HG03025 (cell line): ENCODE measurements around the gene CAMTA2.
"Not testable (repeated sequence)": the region's sequence is repeated elsewhere in the genome, so short reads cannot be mapped to it uniquely, and the experiment has no call there.

Experiments
- ATAC-seq: cut with Tn5 transposase; IDR thresholded peaks from one replicate; pipeline ENCODE4 v1.9.1; 2021; ENCODE audit warnings: mild to moderate bottlenecking, moderate library complexity; ENCODE audit not compliant: unreplicated experiment, low FRiP score

The CAMTA2 gene

DNA sequence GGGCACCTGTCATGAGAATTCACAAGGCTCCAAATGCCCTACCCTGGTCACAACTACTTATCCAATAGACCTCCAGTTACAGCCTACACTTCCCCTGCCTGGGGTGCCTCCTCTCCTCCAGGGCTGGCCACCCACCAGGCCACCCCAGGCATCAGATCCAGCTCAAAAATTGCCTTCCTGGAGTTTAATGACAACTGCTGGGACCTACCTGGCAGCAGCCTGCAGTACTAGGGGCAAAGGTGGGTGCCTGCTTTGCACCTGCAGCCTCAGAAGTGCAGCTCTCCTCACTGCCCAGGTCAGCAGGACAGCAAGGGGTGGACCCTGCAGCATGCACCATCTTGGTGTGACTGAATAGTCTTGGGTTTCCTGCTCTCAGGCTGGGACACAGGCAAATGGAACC is 51.8 kb downstream of the CAMTA2 start:
- no peak for ATAC-seq

DNA sequence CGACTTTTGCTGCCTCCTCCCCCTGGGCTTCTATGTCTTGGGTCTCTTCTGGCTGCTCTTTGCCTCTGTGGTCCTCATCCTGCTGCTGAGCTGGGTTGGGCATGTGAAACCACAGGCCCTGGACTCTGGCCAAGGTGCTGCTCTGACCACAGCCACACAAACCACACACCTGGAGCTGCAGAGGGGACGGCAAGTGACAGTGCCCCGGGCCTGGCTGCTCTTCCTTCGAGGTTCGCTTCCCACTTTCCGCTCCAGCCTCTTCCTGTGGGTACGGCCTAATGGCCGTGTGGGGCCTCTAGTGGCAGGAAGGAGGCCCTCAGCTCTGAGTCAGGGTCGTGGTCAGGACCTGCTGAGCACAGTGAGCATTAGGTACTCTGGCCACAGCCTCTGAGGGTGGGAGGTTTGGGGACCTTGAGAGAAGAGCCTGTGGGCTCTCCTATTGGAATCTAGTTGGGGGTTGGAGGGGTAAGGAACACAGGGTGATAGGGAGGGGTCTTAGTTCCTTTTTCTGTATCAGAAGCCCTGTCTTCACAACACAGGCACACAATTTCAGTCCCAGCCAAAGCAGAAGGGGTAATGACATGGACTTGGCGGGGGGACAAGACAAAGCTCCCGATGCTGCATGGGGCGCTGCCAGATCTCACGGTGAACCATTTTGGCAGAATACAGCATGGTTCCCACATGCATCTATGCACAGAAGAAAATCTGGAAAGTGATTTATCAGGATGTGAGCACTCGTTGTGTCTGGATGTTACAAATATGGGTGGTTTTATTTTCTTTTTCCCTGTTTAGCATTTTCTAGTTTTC is 53.1 kb downstream of the CAMTA2 start:
- no peak for ATAC-seq

DNA sequence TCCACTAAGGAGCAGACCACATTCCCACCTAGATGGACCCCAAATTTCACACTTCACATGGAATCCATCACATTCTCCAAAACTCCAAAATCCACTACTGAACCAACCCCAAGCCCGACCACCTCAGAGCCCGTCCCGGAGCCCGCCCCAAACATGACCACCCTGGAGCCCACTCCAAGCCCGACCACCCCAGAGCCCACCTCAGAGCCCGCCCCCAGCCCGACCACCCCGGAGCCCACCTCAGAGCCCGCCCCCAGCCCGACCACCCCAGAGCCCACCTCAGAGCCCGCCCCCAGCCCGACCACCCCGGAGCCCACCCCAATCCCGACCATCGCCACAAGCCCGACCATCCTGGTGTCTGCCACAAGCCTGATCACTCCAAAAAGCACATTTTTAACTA is 53.8 kb downstream of the CAMTA2 start:
- ATAC-seq: no peak

DNA sequence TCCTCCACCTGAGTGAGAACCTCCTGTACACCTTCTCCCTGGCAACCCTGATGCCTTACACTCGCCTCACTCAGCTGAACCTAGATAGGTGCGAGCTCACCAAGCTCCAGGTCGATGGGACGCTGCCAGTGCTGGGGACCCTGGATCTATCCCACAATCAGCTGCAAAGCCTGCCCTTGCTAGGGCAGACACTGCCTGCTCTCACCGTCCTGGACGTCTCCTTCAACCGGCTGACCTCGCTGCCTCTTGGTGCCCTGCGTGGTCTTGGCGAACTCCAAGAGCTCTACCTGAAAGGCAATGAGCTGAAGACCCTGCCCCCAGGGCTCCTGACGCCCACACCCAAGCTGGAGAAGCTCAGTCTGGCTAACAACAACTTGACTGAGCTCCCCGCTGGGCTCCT is 54.7 kb downstream of the CAMTA2 start:
- ATAC-seq: no peak

DNA sequence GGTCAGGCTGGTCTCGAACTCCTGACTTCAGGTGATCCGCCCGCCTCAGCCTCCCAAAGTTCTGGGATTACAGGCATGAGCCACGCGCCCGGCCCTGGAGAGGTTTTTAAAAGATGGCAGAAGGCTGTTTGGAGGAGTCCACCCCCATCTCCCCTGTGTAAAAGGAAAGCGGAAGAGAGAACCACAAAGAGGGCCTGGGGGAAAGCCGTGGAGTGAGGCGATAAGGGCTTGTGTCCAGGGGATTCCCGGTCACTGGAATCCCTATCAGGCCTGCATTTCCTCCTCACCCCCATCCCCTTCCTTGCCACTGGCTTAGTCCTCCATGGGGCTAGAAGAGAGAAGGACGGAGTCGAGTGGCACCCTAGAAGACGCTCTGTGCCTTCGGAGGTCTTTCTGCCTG is 55.5 kb downstream of the CAMTA2 start, which contains the start of gene GP1BA:
Gene GP1BA, plus strand, starts transcription at position 315 of the 400 bp plus-strand sequence. CDS start 328 bp downstream, outside the sequence.
- no peak for ATAC-seq

DNA sequence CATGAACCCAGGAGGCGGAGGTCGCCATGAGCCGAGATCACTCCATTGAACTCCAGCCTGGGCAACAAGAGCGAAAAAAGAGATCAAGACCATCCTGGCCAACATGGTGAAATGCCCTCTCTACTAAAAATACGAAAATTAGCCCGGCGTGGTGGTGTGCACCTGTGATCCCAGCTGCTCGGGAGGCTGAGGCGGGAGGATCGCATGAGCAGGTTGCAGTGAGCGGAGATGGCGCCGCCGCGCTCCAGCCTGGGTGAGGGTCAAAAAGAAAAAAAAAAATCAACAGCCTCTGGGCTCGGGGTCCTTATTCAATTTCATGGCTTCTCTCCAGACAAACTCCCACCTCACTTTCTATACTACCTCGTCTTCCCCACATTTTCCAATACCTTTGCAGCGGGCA is 58.6 kb downstream of the CAMTA2 start:
- ATAC-seq: no peak

DNA sequence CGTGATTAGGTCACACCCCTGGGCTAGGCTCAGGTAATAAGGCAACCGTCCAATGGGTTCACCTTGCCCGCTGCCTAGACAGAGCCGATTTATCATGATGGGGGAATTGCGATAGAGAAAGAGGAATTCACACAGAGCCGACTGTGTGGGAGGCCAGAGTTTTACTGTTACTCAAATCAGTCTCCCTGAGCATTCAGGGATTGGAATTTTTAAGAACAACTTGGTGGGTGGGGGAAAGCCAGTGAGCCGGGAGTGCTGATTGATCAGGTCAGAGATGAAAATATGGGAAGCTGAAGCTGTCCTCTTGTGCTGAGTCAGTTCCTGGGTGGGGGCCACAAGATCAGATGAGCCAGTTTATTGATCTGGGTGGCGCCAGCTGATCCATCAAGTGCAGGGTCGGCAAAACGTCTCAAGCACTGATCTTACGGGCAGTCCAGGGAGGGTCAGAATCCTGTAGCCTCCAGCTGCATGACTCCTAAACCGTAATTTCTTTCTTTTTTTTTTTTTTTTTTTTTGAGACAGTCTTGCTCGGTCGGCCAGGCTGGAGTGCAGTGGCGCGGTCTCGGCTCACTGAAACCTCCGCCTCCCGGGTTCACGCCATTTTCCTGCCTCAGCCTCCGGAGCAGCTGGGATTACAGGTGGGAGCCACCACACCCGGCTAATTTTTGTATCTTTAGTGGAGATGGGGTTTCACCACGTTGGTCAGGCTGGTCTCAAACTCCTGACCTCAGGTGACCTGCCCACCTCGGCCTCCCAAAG is 60.7 kb downstream of the CAMTA2 start:
- ATAC-seq: not testable (repeated sequence)

DNA sequence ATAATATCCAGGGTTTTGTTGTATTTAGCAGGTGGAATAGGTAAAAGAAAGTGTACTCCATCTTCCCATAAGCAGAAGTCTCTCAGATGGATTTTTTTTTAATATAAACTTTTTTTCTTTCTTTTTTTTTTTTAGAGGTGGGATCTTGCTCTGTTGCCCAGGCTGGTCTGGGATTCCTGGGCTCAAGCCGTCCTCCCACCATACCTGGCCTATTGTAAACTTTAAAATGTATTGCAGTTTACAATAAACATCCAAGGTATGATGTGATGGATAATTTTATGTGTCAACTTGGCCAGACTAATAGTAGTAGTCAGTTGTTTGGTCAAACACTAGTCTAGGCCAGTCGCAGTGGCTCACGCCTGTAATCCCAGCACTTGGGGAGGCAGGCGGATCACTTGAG is 66.2 kb downstream of the CAMTA2 start:
- no peak for ATAC-seq

DNA sequence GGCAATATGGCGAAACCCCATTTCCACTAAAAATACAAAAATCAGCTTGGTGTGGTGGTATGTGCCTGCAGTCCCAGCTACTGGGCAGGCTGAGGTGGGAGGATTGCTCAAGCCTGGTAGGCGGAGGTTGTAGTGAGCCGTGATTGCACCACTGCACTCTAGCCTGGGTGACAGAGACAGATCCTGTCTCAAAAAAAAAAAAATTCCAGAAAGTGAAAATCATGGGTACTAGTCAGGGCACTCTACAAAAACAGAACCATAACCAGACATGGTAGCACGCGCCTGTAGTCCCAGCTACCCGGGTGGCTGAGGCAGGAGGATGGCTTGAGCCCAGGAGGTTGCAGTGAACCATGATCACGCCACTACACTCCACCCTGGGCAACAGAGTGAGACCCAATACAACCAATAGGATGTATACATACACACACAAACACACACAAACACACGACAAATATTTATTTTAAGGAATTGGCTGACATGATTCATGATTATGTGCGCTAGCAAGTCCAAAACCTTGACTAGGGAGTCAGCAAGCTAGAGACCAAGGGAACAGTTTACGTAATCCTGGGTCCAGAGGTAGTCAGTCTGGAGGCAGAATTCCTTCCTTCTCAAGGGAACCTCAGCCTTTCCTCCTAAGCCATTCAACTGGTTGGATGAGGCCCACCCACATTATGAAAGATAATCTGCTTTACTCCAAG is 67.0 kb downstream of the CAMTA2 start:
- ATAC-seq: no peak

DNA sequence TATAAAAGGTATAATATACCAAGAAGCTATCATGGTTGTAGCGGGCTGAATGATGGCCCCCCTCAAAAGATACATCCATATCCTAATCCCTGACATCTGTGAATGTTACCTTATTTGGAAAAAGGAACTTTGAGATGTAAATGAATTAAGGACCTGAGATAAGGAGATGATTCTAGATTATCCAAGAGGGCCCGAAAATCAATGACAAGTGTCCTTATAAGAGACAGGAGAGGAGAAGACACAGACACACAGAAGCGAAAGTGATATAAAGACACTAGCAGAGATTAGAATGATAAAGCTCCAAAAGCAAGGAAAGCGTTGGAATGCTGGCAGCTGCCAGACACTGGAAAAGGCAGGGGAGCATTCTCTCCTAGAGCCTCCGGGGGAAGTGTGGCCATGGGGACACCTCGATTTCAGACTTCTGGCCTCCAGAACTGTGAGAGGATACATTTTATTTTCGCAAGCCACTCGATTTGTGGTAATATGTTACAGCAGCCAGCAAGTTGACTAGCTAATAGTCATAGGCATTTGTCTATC is 67.9 kb downstream of the CAMTA2 start:
- ATAC-seq: no peak
